ENCODE results near the gene TRPV3. TPM values are rescaled to one million over a fixed set of nuclear protein-coding genes. Genes with fewer than 3 reads are reported as not detected.
A peak's percentile ranks its signal among the peaks of the same experiment; 100 is the strongest.

TRPV3 gene
- total and polyA plus RNA-seq, 2 experiments from 2014 or later: 0.15 to 0.69 TPM

- TF ChIP-seq, protein P1, sequence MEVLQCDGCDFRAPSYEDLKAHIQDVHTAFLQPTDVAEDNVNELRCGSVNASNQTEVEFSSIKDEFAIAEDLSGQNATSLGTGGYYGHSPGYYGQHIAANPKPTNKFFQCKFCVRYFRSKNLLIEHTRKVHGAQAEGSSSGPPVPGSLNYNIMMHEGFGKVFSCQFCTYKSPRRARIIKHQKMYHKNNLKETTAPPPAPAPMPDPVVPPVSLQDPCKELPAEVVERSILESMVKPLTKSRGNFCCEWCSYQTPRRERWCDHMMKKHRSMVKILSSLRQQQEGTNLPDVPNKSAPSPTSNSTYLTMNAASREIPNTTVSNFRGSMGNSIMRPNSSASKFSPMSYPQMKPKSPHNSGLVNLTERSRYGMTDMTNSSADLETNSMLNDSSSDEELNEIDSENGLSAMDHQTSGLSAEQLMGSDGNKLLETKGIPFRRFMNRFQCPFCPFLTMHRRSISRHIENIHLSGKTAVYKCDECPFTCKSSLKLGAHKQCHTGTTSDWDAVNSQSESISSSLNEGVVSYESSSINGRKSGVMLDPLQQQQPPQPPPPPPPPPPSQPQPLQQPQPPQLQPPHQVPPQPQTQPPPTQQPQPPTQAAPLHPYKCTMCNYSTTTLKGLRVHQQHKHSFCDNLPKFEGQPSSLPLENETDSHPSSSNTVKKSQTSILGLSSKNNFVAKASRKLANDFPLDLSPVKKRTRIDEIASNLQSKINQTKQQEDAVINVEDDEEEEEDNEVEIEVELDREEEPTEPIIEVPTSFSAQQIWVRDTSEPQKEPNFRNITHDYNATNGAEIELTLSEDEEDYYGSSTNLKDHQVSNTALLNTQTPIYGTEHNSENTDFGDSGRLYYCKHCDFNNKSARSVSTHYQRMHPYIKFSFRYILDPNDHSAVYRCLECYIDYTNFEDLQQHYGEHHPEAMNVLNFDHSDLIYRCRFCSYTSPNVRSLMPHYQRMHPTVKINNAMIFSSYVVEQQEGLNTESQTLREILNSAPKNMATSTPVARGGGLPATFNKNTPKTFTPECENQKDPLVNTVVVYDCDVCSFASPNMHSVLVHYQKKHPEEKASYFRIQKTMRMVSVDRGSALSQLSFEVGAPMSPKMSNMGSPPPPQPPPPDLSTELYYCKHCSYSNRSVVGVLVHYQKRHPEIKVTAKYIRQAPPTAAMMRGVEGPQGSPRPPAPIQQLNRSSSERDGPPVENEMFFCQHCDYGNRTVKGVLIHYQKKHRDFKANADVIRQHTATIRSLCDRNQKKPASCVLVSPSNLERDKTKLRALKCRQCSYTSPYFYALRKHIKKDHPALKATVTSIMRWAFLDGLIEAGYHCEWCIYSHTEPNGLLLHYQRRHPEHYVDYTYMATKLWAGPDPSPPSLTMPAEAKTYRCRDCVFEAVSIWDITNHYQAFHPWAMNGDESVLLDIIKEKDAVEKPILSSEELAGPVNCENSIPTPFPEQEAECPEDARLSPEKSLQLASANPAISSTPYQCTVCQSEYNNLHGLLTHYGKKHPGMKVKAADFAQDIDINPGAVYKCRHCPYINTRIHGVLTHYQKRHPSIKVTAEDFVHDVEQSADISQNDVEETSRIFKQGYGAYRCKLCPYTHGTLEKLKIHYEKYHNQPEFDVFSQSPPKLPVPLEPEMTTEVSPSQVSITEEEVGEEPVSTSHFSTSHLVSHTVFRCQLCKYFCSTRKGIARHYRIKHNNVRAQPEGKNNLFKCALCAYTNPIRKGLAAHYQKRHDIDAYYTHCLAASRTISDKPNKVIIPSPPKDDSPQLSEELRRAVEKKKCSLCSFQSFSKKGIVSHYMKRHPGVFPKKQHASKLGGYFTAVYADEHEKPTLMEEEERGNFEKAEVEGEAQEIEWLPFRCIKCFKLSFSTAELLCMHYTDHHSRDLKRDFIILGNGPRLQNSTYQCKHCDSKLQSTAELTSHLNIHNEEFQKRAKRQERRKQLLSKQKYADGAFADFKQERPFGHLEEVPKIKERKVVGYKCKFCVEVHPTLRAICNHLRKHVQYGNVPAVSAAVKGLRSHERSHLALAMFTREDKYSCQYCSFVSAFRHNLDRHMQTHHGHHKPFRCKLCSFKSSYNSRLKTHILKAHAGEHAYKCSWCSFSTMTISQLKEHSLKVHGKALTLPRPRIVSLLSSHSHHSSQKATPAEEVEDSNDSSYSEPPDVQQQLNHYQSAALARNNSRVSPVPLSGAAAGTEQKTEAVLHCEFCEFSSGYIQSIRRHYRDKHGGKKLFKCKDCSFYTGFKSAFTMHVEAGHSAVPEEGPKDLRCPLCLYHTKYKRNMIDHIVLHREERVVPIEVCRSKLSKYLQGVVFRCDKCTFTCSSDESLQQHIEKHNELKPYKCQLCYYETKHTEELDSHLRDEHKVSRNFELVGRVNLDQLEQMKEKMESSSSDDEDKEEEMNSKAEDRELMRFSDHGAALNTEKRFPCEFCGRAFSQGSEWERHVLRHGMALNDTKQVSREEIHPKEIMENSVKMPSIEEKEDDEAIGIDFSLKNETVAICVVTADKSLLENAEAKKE (CRISPR knock-in tag; IDR thresholded peaks at IDR 0.05): no peak
- TF ChIP-seq CREB1 (CRISPR knock-in tag; IDR thresholded peaks at IDR 0.05; ENCODE audit: low read depth): no peak
- no peak for TF ChIP-seq EZH2phosphoT487 (IDR thresholded peaks at IDR 0.05; ENCODE audit: unreplicated experiment)
- TF ChIP-seq CTCF (conservative IDR thresholded peaks at IDR 0.05; ENCODE audit: low read depth in 2 of 2): no peak
These were observed 55.1 kb downstream of the TRPV3 start (continued) for GRCh38 chr17:3502466-3502865.

DNA sequence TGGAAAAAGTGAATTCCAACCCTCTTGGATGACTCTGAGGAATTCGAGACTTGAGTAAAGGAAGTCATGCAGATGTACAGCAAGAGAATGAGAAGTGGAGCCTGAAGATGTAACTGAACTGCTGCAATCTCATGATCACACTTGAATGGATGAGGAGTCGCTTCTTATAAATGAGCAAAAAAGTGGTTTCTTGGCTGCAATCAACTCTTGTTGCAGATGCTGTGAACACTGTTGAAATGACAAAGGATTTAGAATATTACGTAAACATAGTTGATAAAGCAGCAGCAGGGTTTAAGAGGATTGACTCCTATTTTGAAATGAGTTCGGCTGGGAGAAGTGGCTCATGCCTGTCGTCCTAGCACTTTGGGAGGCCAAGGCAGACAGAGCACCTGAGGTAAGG is 56.3 kb downstream of the TRPV3 start:
- no peak overlapping the region for H3K27ac ChIP-seq (ENCODE audit: low read depth)
- no peaks in the 10 kb centered on the region for H3K79me2 ChIP-seq (replicated peaks; ENCODE audit: insufficient read depth)
- no peak overlapping the region for H3K4me2 ChIP-seq
- peaks cover 2% of the 10 kb centered on the region for H3K27me3 Mint-ChIP-seq (ENCODE audit: insufficient read depth, low read depth, poor library complexity)
- no peaks in the 10 kb centered on the region for H3K9me2 ChIP-seq (ENCODE audit: insufficient read depth)
- H3K36me3 ChIP-seq (ENCODE audit: insufficient read depth): no peaks in the 10 kb centered on the region
- no peak overlapping the region for H3K4me3 Mint-ChIP-seq
- peak overlapping the region; percentile 39 for H2AFZ ChIP-seq
- no peaks in the 10 kb centered on the region for H3K27me3 ChIP-seq (ENCODE audit: insufficient read depth)
- ATAC-seq (no peak), DNase-seq (ENCODE audit: low spot score) (no peak)
- H3K9me3 Mint-ChIP-seq: peaks cover 14% of the 10 kb centered on the region
- no peaks in the 10 kb centered on the region for H3F3A ChIP-seq (replicated peaks; ENCODE audit: low read depth)
- peaks cover 27% of the 10 kb centered on the region for H3K4me1 ChIP-seq (ENCODE audit: insufficient read depth)
- peaks cover 19% of the 10 kb centered on the region for H3K4me1 Mint-ChIP-seq
- peaks cover 12% of the 10 kb centered on the region; the same call in 2 of the 3 replicates for H3K36me3 Mint-ChIP-seq (ENCODE audit: low read depth)
- H4K20me1 ChIP-seq (replicated peaks; ENCODE audit: insufficient read depth): no peaks in the 10 kb centered on the region
- no peak overlapping the region for H3K27ac Mint-ChIP-seq
- H3K4me3 ChIP-seq: no peak overlapping the region
- TF ChIP-seq NANOG (IDR thresholded peaks at IDR 0.05; ENCODE audit: borderline replicate concordance) (no peak), CREB1 (CRISPR knock-in tag; IDR thresholded peaks at IDR 0.05; ENCODE audit: low read depth) (no peak), ZNF114 (CRISPR knock-in tag; IDR thresholded peaks at IDR 0.05) (no peak), CTCF (conservative IDR thresholded peaks at IDR 0.05; ENCODE audit: low read depth in 2 of 2) (no peak), EZH2phosphoT487 (IDR thresholded peaks at IDR 0.05; ENCODE audit: unreplicated experiment) (no peak), STAT1 (IDR thresholded peaks at IDR 0.05; ENCODE audit: unreplicated experiment) (no peak), JUNB (IDR thresholded peaks at IDR 0.05; ENCODE audit: unreplicated experiment) (no peak)
